Vagina (tissue), 2 donors: ENCODE data around the gene POFUT1.
"Not testable (repeated sequence)": the region's sequence is repeated elsewhere in the genome, so short reads cannot be mapped to it uniquely, and the experiment has no call there.

ENCODE experiments used
- POLR2A ChIP-seq, 2 donors: fragments of 450-650 bp; IDR thresholded peaks; one replicate each; pipeline ENCODE4 v1.6.1; 2017; ENCODE audit warnings: antibody characterized with exemption in 2 of 2, mild to moderate bottlenecking in 2 of 2, moderate library complexity in 2 of 2
- POLR2AphosphoS5 ChIP-seq, 2 donors: sonication (generic); formaldehyde crosslinking; IDR thresholded peaks; one replicate each; pipeline ENCODE4 v1.9.0; 2017; ENCODE audit warnings: antibody characterized with exemption in 2 of 2, mild to moderate bottlenecking in 2 of 2, low read depth in 1 of 2; ENCODE audit not compliant: insufficient read depth in 1 of 2
- TF ChIP-seq, protein P1 (sequence below), 3 experiments: fragments of 450-650 bp in 2 of 3; fragments of 200-600 bp in 1 of 3; sonication (generic) in 1 of 3; IDR thresholded peaks; one replicate each; pipeline ENCODE4 v1.5.1; 2017 to 2019; ENCODE audit warnings: antibody characterized with exemption in 3 of 3, mild to moderate bottlenecking in 2 of 3, moderate library complexity in 2 of 3

- TF ChIP-seq, protein P1, sequence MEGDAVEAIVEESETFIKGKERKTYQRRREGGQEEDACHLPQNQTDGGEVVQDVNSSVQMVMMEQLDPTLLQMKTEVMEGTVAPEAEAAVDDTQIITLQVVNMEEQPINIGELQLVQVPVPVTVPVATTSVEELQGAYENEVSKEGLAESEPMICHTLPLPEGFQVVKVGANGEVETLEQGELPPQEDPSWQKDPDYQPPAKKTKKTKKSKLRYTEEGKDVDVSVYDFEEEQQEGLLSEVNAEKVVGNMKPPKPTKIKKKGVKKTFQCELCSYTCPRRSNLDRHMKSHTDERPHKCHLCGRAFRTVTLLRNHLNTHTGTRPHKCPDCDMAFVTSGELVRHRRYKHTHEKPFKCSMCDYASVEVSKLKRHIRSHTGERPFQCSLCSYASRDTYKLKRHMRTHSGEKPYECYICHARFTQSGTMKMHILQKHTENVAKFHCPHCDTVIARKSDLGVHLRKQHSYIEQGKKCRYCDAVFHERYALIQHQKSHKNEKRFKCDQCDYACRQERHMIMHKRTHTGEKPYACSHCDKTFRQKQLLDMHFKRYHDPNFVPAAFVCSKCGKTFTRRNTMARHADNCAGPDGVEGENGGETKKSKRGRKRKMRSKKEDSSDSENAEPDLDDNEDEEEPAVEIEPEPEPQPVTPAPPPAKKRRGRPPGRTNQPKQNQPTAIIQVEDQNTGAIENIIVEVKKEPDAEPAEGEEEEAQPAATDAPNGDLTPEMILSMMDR (IDR thresholded peaks at IDR 0.05): not testable (repeated sequence)
- TF ChIP-seq POLR2AphosphoS5 (IDR thresholded peaks at IDR 0.05; ENCODE audit: insufficient read depth in 1 of 2, low read depth in 1 of 2); POLR2A (IDR thresholded peaks at IDR 0.05): not testable (repeated sequence)
Measured at GRCh38 chr20:32196613-32197012, 11.1 kb upstream of the POFUT1 start.
